Sigmoid colon (tissue), 4 donors: Measurements from ENCODE around the gene ASXL1.

Source experiments
- CTCF ChIP-seq, 4 experiments: fragments of 450-650 bp in 3 of 4; fragments of 200-600 bp in 1 of 4; IDR thresholded peaks; one replicate each; pipeline ENCODE4 v1.5.1; 2016 to 2019; ENCODE audit warnings: antibody characterized with exemption in 4 of 4, mild to moderate bottlenecking in 3 of 4, moderate library complexity in 2 of 4
- EP300 ChIP-seq, 4 donors: sonication (generic); formaldehyde crosslinking; IDR thresholded peaks; one replicate each; pipeline ENCODE4 v1.6.1; 2017; ENCODE audit warnings: antibody characterized with exemption in 4 of 4

- TF ChIP-seq EP300 (IDR thresholded peaks at IDR 0.05): no peak
- no peak for TF ChIP-seq CTCF (IDR thresholded peaks at IDR 0.05)
These were observed 129.2 kb downstream of the ASXL1 start for GRCh38 chr20:32487381-32487780.
